SK-N-SH (cell line): ENCODE measurements around the gene DAGLA. TPM values are rescaled to one million over a fixed set of nuclear protein-coding genes. Genes with fewer than 3 reads are reported as not detected.
A peak's percentile ranks its signal among the peaks of the same experiment; 100 is the strongest.

Experiments used
- CTCF ChIA-PET: fragments of 300-600, 350-600 bp; formaldehyde crosslinking; extraction: SDS; loops from one replicate; lab custom pipeline; 2021; lab: Yijun Ruan, JAX
- POLR2A ChIA-PET: fragments of 350-600 bp; sonication (Branson Sonifier 250); formaldehyde crosslinking; extraction: SDS; loops from one replicate; lab custom pipeline; 2020; ENCODE audit warnings: antibody characterized with exemption, inconsistent platforms; lab: Yijun Ruan, JAX
- DNase-seq: peaks from one replicate; pipeline ENCODE4 v3.0.0; 2012
- H2AFZ ChIP-seq: fragments of 200-600 bp; sonication (generic); 2 replicates; pipeline ENCODE4 v1.8.1; 2016; ENCODE audit warnings: antibody characterized with exemption, mild to moderate bottlenecking, low read depth
- H3F3A ChIP-seq: fragments of 200-600 bp; sonication (generic); replicated peaks from 2 replicates; pipeline ENCODE3; 2016; ENCODE audit warnings: antibody characterized with exemption, mild to moderate bottlenecking; ENCODE audit not compliant: insufficient read depth
- H3K27ac ChIP-seq, 2 experiments: fragments of 200-500 bp in 1 of 2; fragments of 200-600 bp in 1 of 2; sonication (Bioruptor generic) in 1 of 2; sonication (generic), shearing (Covaris generic) in 1 of 2; 2 replicates each; pipeline versions ENCODE4 v1.5.1 to v1.6.1; 2014 to 2016; ENCODE audit warnings: low read depth in 2 of 2, inconsistent platforms in 1 of 2, low read length in 1 of 2, mild to moderate bottlenecking in 1 of 2, mixed read lengths in 1 of 2
- H3K27me3 ChIP-seq: fragments of 200-600 bp; sonication (generic), shearing (Covaris generic); 2 replicates; pipeline ENCODE4 v1.6.1; 2016; ENCODE audit warnings: mixed run types; ENCODE audit not compliant: insufficient read depth
- H3K36me3 ChIP-seq, 2 experiments: fragments of 200-500 bp in 1 of 2; fragments of 200-600 bp in 1 of 2; sonication (Bioruptor generic) in 1 of 2; sonication (generic) in 1 of 2; replicated peaks in 1 of 2; 2 replicates each; pipeline versions ENCODE3 to v1.5.1; 2014 to 2016; ENCODE audit warnings: low read length in 1 of 2, mild to moderate bottlenecking in 1 of 2; ENCODE audit not compliant: insufficient read depth in 2 of 2, control insufficient read depth in 1 of 2
- H3K4me1 ChIP-seq, 2 experiments: fragments of 200-500 bp in 1 of 2; fragments of 200-600 bp in 1 of 2; sonication (Bioruptor generic) in 1 of 2; sonication (generic), shearing (Covaris generic) in 1 of 2; 2 replicates each; pipeline versions ENCODE4 v1.5.1 to v1.6.1; 2014 to 2016; ENCODE audit warnings: low read depth in 1 of 2, low read length in 1 of 2, mixed run types in 1 of 2; ENCODE audit not compliant: insufficient read depth in 2 of 2, control insufficient read depth in 1 of 2
- H3K4me2 ChIP-seq: fragments of 200-600 bp; sonication (generic), shearing (Covaris generic); 2 replicates; pipeline ENCODE4 v1.6.1; 2017; ENCODE audit warnings: mixed run types
- H3K4me3 ChIP-seq, 2 experiments: fragments of 200-500 bp in 1 of 2; fragments of 200-600 bp in 1 of 2; sonication (Bioruptor generic) in 1 of 2; sonication (generic), shearing (Covaris generic) in 1 of 2; 2 replicates each; pipeline versions ENCODE4 v1.5.1 to v1.8.1; 2014 to 2016; ENCODE audit warnings: low read depth in 2 of 2, inconsistent platforms in 1 of 2, low read length in 1 of 2, mild to moderate bottlenecking in 1 of 2, mixed read lengths in 1 of 2, moderate library complexity in 1 of 2
- H3K79me2 ChIP-seq: fragments of 200-600 bp; sonication (generic); 2 replicates; pipeline ENCODE4 v1.8.1; 2017; ENCODE audit warnings: mild to moderate bottlenecking; ENCODE audit not compliant: insufficient read depth
- H3K9ac ChIP-seq: fragments of 200-600 bp; sonication (generic); 2 replicates; pipeline ENCODE4 v1.6.1; 2017; ENCODE audit warnings: mixed run types
- H3K9me2 ChIP-seq: fragments of 200-600 bp; sonication (generic); 2 replicates; pipeline ENCODE4 v1.6.1; 2017; ENCODE audit warnings: mixed run types
- H3K9me3 ChIP-seq: fragments of 200-600 bp; sonication (generic); 2 replicates; pipeline ENCODE4 v1.6.1; 2017; ENCODE audit warnings: mixed run types, mild to moderate bottlenecking, moderate library complexity
- H4K20me1 ChIP-seq: fragments of 200-600 bp; sonication (generic); 2 replicates; pipeline ENCODE4 v1.6.1; 2017; ENCODE audit warnings: mild to moderate bottlenecking, mixed run types; ENCODE audit not compliant: insufficient read depth
- CTCF ChIP-seq: fragments of 200-600 bp; sonication (generic); IDR thresholded peaks from 2 replicates; pipeline ENCODE4 v1.6.1; 2017; ENCODE audit warnings: antibody characterized with exemption, mild to moderate bottlenecking, moderate library complexity
- ELF1 ChIP-seq: IDR thresholded peaks from 2 replicates; pipeline ENCODE4 v1.4.0; 2012
- EP300 ChIP-seq, 2 experiments: IDR thresholded peaks; 2 replicates each; pipeline versions ENCODE4 v1.4.0 to v1.6.1; 2012; ENCODE audit warnings: borderline replicate concordance in 1 of 2, low read depth in 1 of 2, low read length in 1 of 2
- FOSL2 ChIP-seq: IDR thresholded peaks from 2 replicates; pipeline ENCODE4 v1.4.0; 2012; ENCODE audit warnings: low read depth, mild to moderate bottlenecking, moderate library complexity, borderline replicate concordance
- FOXM1 ChIP-seq: IDR thresholded peaks from 2 replicates; pipeline ENCODE4 v1.4.0; 2012; ENCODE audit warnings: low read depth, mild to moderate bottlenecking
- GABPA ChIP-seq: IDR thresholded peaks from 2 replicates; pipeline ENCODE4 v1.4.0; 2012; ENCODE audit warnings: low read depth, mild to moderate bottlenecking
- GATA2 ChIP-seq: sonication (generic); formaldehyde crosslinking; IDR thresholded peaks from 2 replicates; pipeline ENCODE4 v1.5.0; 2020; ENCODE audit warnings: mild to moderate bottlenecking, missing genetic modification reagents
- IRF3 ChIP-seq: fragments of 150-350 bp; IDR thresholded peaks from 2 replicates; pipeline ENCODE4 v1.6.1; 2016; ENCODE audit warnings: mild to moderate bottlenecking, low read depth, low read length
- JUND ChIP-seq: IDR thresholded peaks from 2 replicates; pipeline ENCODE4 v1.4.0; 2012
- MEF2A ChIP-seq: IDR thresholded peaks from 2 replicates; pipeline ENCODE4 v1.4.0; 2012; ENCODE audit warnings: low read depth, borderline replicate concordance
- MXI1 ChIP-seq: IDR thresholded peaks from 2 replicates; pipeline ENCODE4 v1.6.1; 2012; ENCODE audit warnings: mild to moderate bottlenecking, low read depth, low read length, improper control_type of control experiment
- NFIC ChIP-seq: IDR thresholded peaks from 2 replicates; pipeline ENCODE4 v1.4.0; 2012; ENCODE audit warnings: borderline replicate concordance
- NRF1 ChIP-seq: IDR thresholded peaks from 2 replicates; pipeline ENCODE4 v1.6.1; 2012; ENCODE audit warnings: low read depth, mild to moderate bottlenecking, low read length
- POLR2AphosphoS5 ChIP-seq: IDR thresholded peaks from 2 replicates; pipeline ENCODE4 v1.6.1; 2012; ENCODE audit warnings: low read depth, low read length
- RAD21 ChIP-seq: IDR thresholded peaks from 2 replicates; pipeline ENCODE4 v1.6.1; 2012; ENCODE audit warnings: mild to moderate bottlenecking, low read length
- RXRA ChIP-seq: IDR thresholded peaks from 2 replicates; pipeline ENCODE4 v1.4.0; 2012; ENCODE audit warnings: low read depth, mild to moderate bottlenecking, borderline replicate concordance
- TCF12 ChIP-seq: IDR thresholded peaks from 2 replicates; pipeline ENCODE4 v1.4.0; 2012
- USF1 ChIP-seq: IDR thresholded peaks from 2 replicates; pipeline ENCODE4 v1.4.0; 2012; ENCODE audit warnings: low read depth, borderline replicate concordance
- USF2 ChIP-seq: fragments of 150-350 bp; IDR thresholded peaks from 2 replicates; pipeline ENCODE4 v1.6.1; 2017; ENCODE audit warnings: antibody characterized with exemption, low read length, low read depth, borderline replicate concordance
- WGBS: methylation state at CpG from one replicate; pipeline ENCODE4 v1.1.6; 2017; ENCODE audit warnings: low lambda C conversion rate; 5-methylcytosine and 5-hydroxymethylcytosine counted together
- polyA plus RNA-seq, 3 experiments: library from polyadenylated mRNA; depleted of rRNA; stranded (reverse); fragments of >200 nt; gene quantifications; 2 replicates each; pipeline ENCODE4 v1.2.3, GENCODE V29; 2012

The DAGLA gene
- polyA plus RNA-seq, 1 of the 3 experiments (the other 2 are of a cell fraction) = 3.3 TPM

- peak; percentile 47 for DNase-seq
- ChIA-PET POLR2A (no interaction called here), CTCF (interaction anchor here (0.8 to 5.8 kb wide), 5 partner anchors 16 to 186 kb away, joined by 3 to 47 read pairs (median 7); no protein-coding TSS in a partner anchor)
Observed at GRCh38 chr11:61632096-61632495, 48.1 kb upstream of the DAGLA start.

GRCh38 chr11:61635304-61635703 is 44.9 kb upstream of the DAGLA start:
- no peak overlapping the region for H3K4me2 ChIP-seq
- H2AFZ ChIP-seq = no peak overlapping the region
- H3K9ac ChIP-seq = no peak overlapping the region
- no peaks in the 10 kb centered on the region; a peak in 1 of 4 replicates for H3K4me1 ChIP-seq
- no peak overlapping the region for H3K27ac ChIP-seq
- DNase-seq = no peak
- TF ChIP-seq IRF3 (no peak), NRF1 (no peak), FOXM1 (no peak), TCF12 (no peak), FOSL2 (no peak), MEF2A (no peak), RAD21 (no peak), CTCF (no peak), POLR2AphosphoS5 (no peak), RXRA (no peak), ELF1 (no peak), NFIC (no peak), MXI1 (no peak), JUND (no peak), USF1 (no peak), GABPA (no peak), EP300 (IDR thresholded peaks at IDR 0.05; ENCODE audit: borderline replicate concordance in 1 of 2, low read depth in 1 of 2, low read length in 1 of 2) (no peak), USF2 (no peak)
- 50% methylated on average over 1 of the region's 1 CpG for WGBS
- no peaks in the 10 kb centered on the region for H3F3A ChIP-seq
- ChIA-PET POLR2A (no interaction called here), CTCF (interaction anchor here (0.6 to 6.3 kb wide), 15 partner anchors 8 to 200 kb away, joined by 3 to 47 read pairs (median 4); no protein-coding TSS in a partner anchor)
- no peaks in the 10 kb centered on the region for H3K79me2 ChIP-seq
- H3K27me3 ChIP-seq = no peaks in the 10 kb centered on the region; the same call in 1 of the 2 replicates
- H4K20me1 ChIP-seq = no peaks in the 10 kb centered on the region
- H3K9me3 ChIP-seq = no peaks in the 10 kb centered on the region
- no peak overlapping the region for H3K4me3 ChIP-seq
- H3K9me2 ChIP-seq = no peaks in the 10 kb centered on the region
- no peaks in the 10 kb centered on the region for H3K36me3 ChIP-seq

More at GRCh38 chr11:61632096-61632495, 48.1 kb upstream of the DAGLA start:
- H3K79me2 ChIP-seq = no peaks in the 10 kb centered on the region
- H3K4me1 ChIP-seq = peaks cover 0 to 15% of the 10 kb centered on the region in 2 experiments; a peak in 1 of 4 replicates
- H3K4me3 ChIP-seq = no peak overlapping the region
- no peak overlapping the region for H2AFZ ChIP-seq
- H3K9ac ChIP-seq = no peak overlapping the region
- no peaks in the 10 kb centered on the region for H3K36me3 ChIP-seq
- no peak overlapping the region for H3K27ac ChIP-seq
- H3K4me2 ChIP-seq = no peak overlapping the region
- no peaks in the 10 kb centered on the region for H3F3A ChIP-seq
- no peaks in the 10 kb centered on the region for H3K9me3 ChIP-seq
- TF ChIP-seq RAD21 (no peak), POLR2AphosphoS5 (no peak), TCF12 (no peak), RXRA (no peak), USF2 (no peak), EP300 (IDR thresholded peaks at IDR 0.05; ENCODE audit: borderline replicate concordance in 1 of 2, low read depth in 1 of 2, low read length in 1 of 2) (no peak), GATA2 (CRISPR knock-in tag) (no peak)
- H3K27me3 ChIP-seq = no peaks in the 10 kb centered on the region; the same call in 1 of the 2 replicates
- no peaks in the 10 kb centered on the region for H3K9me2 ChIP-seq
- WGBS = 77% methylated on average over 12 of the region's 12 CpGs
- H4K20me1 ChIP-seq = no peaks in the 10 kb centered on the region
